GM19238 (cell line): ENCODE measurements around the gene STRA8.

Source experiments
- DNase-seq: peaks from one replicate; pipeline ENCODE4 v3.0.0; 2011; ENCODE audit warnings: low spot score; ENCODE audit not compliant: insufficient read length

The STRA8 gene

GRCh38 chr7:135263321-135263970 lies 29.8 kb downstream of the STRA8 start:
- DNase-seq: no peak

DNA sequence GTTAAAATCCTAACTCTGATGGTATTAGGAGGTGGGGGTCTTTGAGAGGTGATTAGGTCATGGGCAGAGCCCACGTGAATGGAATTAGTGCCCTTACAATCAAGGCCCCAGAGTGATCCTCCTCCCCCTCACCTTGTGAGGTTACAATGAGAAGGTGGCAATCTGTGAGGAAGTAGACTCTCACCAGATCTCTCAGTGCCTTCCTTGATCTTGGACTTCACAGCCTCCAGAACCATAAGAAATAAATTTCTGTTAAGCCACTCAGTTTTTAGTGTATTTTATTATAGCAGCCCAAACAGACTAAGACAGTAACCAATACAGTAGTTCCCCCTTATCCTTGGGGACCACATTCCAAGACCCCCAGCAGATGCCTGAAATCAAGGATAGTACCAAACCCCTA lies 32.0 kb downstream of the STRA8 start:
- no peak for DNase-seq

GRCh38 chr7:135269921-135270320 lies 36.3 kb downstream of the STRA8 start:
- no peak for DNase-seq

DNA sequence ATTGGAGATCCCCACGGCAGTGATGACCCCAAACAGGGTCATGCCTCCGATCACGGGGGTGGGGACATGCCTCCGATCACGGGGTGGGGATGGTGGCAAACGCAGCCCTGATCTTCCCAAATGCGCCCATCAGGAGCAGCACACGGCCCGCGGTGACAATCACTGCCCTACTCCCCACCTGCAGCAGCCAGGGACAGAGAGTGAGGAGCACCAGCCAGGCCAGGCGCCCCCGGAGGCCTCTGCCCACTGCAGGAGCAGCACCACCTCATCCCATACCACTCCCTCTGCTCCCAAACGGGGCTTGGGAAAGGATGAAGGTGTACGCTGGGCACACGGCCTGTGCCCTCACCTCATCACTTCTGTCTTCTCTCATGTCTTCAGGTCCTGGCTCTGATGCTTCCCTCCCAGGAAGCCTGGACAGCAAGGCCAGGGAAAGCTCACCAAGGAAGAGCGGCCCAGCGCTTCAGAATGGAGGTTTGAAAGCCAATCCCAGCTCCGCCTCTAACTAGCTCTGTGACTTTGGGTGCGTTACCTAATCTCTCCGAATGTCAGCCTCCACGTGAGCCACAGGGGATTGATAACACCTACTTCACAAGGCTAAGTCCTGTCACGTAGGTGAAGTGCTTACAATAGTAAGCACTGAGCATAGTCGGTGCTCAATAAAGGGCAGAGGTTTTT lies 37.1 kb downstream of the STRA8 start:
- no peak for DNase-seq

GRCh38 chr7:135271255-135271615 lies 37.6 kb downstream of the STRA8 start:
- DNase-seq: no peak

DNA sequence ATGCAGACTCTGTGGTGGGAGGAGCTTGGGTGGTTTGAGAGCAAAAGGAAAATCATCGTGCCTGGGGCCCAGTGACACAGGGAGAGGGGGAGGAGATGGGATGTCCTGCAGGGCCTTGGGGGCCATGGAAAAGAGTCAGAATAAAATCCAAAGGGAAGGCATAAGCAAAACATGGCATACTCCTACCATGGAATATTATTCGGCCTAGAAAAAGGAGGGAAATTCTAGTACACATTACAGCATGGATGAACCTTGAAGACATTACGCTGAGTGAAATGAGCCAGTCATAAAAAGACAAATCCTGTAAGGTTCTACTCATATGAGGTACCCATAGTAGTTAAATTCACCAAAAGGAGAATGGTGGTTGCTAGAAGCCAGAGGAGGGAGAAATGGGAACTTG lies 38.7 kb downstream of the STRA8 start:
- DNase-seq: no peak

GRCh38 chr7:135273581-135273980 lies 39.9 kb downstream of the STRA8 start:
- no peak for DNase-seq

GRCh38 chr7:135274495-135275268 lies 41.0 kb downstream of the STRA8 start:
- DNase-seq: peak; percentile 50

- DNase-seq: no peak
Measured at GRCh38 chr7:135275971-135276580, 42.4 kb downstream of the STRA8 start.

DNA sequence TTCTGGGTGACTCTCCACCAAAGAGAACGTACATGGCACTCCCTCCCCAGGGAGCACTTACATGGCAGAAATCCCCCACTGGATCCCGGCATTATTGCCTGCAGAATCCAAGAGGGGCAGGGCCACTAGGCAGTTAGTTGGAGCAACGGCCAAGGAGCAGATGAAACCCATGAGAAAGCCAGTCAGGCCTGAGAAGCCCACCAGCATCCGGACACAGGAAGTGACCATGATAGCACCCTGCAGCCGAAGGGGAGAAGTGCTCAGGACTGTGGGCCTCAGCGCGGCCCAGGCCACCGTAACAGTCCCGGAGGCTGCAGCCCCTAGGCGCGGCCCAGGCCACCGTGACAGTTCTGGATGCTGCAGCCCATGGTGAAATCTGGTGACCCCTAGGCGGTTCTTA lies 43.5 kb downstream of the STRA8 start:
- no peak for DNase-seq

- peak; percentile 72 for DNase-seq
Measured at GRCh38 chr7:135281363-135281949, 47.8 kb downstream of the STRA8 start.

GRCh38 chr7:135282561-135283254 lies 49.1 kb downstream of the STRA8 start:
- no peak for DNase-seq

DNA sequence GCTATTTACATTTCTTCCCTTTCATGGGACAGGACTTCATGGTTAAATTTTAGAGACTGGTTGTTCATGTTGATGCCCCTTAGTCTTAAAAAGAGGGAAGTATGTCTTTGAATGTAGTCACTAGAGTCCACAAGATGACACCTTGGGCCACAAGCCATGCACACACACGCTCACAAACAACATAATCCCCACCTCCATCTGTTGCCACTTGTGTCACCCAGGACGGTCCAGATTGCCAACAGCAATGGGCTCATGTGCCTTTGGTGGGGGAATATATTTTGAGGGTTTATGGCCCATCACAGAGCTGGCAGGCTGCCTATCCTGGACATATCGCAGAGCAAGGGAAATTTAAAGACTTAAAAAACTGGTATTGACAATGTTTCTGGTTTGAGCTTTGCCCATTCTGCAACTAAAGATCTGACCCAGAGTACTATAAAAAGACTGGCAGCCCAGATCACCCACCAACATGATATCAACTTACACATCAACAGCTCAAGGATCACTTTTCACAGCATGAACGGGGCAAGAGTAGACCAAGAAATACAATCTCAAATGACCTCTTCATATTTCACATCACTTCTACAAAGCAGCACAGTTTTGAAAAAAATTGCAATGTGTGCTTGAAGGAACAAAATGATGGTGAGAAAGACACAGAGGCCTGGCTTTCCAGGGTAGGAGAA lies 50.5 kb downstream of the STRA8 start:
- no peak for DNase-seq

DNA sequence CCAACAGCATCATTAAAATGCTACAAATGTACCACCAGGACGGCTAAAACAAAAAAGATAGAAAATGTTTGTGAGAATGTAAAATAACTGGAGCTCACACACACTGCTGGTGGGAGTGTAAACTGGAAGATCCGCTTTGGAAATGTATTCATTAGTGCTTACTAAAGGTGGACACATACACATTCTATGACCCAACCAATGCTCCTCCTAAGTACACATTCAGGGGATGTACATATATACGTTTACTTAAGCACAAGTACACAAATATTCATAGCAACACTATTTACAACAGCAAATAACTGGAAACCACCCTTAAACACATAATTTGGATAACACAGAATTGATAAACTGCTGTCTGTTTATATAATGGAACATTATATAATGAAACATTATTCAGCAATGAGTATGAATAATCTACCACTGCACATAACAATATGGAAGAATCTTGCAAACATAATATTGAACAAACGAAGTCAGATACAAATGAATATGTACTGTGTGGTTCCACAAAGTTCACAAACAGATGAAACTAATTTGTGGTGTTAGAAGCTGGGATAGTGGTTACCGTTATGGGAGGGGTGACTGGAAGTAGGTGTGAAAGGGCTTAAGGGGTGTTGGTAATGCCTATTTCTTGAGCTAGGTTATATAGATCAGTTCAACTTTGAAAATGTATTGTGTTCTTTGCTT lies 52.1 kb downstream of the STRA8 start:
- DNase-seq: no peak

DNA sequence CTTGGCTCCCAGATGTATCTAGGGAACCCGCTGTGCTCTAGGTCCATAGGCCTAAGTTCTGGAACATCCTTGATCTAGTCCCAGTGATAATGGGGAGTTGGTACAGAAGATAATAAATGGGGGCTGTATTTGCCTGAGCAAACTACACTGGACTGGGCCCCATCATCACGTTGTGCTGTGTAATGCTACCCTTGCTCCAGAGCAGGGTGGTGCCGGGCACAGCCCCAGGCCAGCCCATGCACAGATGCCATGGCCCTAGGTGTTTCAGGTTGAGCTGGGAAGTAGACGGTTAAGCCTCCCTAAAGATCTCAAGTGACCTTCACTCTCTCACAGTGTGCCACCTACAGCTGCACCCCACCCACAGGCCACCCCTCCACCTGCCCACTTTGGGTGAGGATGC lies 53.2 kb downstream of the STRA8 start:
- DNase-seq: no peak

GRCh38 chr7:135290594-135290993 lies 57.0 kb downstream of the STRA8 start:
- DNase-seq: no peak

GRCh38 chr7:135291809-135292253 lies 58.2 kb downstream of the STRA8 start:
- no peak for DNase-seq

DNA sequence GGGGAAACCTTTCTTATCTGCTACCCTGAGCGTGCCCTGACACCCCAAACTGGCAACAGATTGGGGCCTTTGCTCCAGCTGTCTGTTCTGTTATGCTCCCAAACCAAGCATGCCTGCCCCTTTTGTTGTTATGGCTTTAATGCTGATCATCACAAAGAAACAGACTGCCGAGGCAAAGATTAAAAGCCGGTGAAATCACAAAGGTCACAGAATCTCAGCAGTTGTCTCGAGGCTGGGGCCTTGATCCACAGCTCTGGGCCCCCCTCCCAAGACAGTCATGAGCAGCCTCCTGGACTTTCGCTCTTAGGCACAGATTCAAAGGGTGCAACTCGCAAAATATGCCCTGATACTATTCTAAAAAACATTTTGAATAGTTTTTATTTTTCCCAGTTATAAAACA lies 65.6 kb downstream of the STRA8 start:
- no peak for DNase-seq

GRCh38 chr7:135300913-135301765 lies 67.5 kb downstream of the STRA8 start:
- no peak for DNase-seq
